Loucy (cell line): ENCODE results near the gene EBF3.

Experiments used
- H2AFZ ChIP-seq: fragments of 200-600 bp; sonication (generic); 2 replicates; pipeline ENCODE4 v1.6.0; 2016; ENCODE audit warnings: antibody characterized with exemption, mild to moderate bottlenecking, low read length, moderate library complexity
- H3F3A ChIP-seq: fragments of 200-600 bp; 2 replicates; pipeline ENCODE4 v1.6.0; 2016; ENCODE audit warnings: antibody characterized with exemption, low read depth, mild to moderate bottlenecking
- H3K27me3 ChIP-seq: fragments of 200-600 bp; sonication (generic); 2 replicates; pipeline ENCODE4 v1.6.1; 2014; ENCODE audit warnings: low read length, mild to moderate bottlenecking; ENCODE audit not compliant: insufficient read depth, poor library complexity, severe bottlenecking
- H3K36me3 ChIP-seq: fragments of 200-600 bp; sonication (generic); 2 replicates; pipeline ENCODE4 v1.6.1; 2016; ENCODE audit warnings: low read length; ENCODE audit not compliant: insufficient read depth
- H3K4me1 ChIP-seq: fragments of 200-600 bp; sonication (generic); 2 replicates; pipeline ENCODE4 v1.5.1; 2014; ENCODE audit warnings: low read length, mild to moderate bottlenecking; ENCODE audit not compliant: insufficient read depth, poor library complexity, severe bottlenecking
- H3K4me2 ChIP-seq: fragments of 200-600 bp; sonication (generic); 2 replicates; pipeline ENCODE4 v1.6.0; 2014; ENCODE audit warnings: antibody characterized with exemption, low read length, low read depth, mild to moderate bottlenecking; ENCODE audit not compliant: poor library complexity, severe bottlenecking
- H3K4me3 ChIP-seq: fragments of 200-600 bp; sonication (generic); 2 replicates; pipeline ENCODE4 v1.5.1; 2014; ENCODE audit warnings: low read length, mild to moderate bottlenecking, mixed read lengths; ENCODE audit not compliant: poor library complexity, severe bottlenecking
- H3K79me2 ChIP-seq: fragments of 200-600 bp; sonication (generic); 2 replicates; pipeline ENCODE4 v1.6.1; 2014; ENCODE audit warnings: low read length; ENCODE audit not compliant: insufficient read depth
- H3K9ac ChIP-seq: fragments of 200-600 bp; sonication (generic); 2 replicates; pipeline ENCODE4 v1.6.0; 2014; ENCODE audit warnings: mild to moderate bottlenecking, low read depth, low read length, moderate library complexity; ENCODE audit not compliant: poor library complexity, severe bottlenecking
- H3K9me2 ChIP-seq: fragments of 200-600 bp; sonication (generic); replicated peaks from 2 replicates; pipeline ENCODE4 v1.6.1; 2016; ENCODE audit warnings: low read depth, low read length, mixed read lengths
- H3K9me3 ChIP-seq: fragments of 200-600 bp; sonication (generic); 2 replicates; pipeline ENCODE4 v1.6.1; 2014; ENCODE audit warnings: mild to moderate bottlenecking, antibody characterized with exemption, low read length, low read depth; ENCODE audit not compliant: insufficient read depth
- H4K20me1 ChIP-seq: fragments of 200-600 bp; sonication (generic); 2 replicates; pipeline ENCODE4 v1.6.0; 2014; ENCODE audit warnings: antibody characterized with exemption, low read length, mild to moderate bottlenecking; ENCODE audit not compliant: insufficient read depth, poor library complexity, severe bottlenecking
- CTCF ChIP-seq: fragments of 200-600 bp; sonication (generic); conservative IDR thresholded peaks from 2 replicates; pipeline ENCODE4 v1.5.1; 2014; ENCODE audit warnings: mild to moderate bottlenecking, antibody characterized with exemption, low read length
- EZH2phosphoT487 ChIP-seq: fragments of 200-600 bp; IDR thresholded peaks from 2 replicates; pipeline ENCODE4 v1.6.1; 2018; ENCODE audit warnings: antibody characterized with exemption, mild to moderate bottlenecking, moderate library complexity, borderline replicate concordance

EBF3 gene

GRCh38 chr10:129956286-129956670, 7.8 kb downstream of the EBF3 start:
- Histone ChIP-seq H3K9me2 (no peaks in the 10 kb centered on the region), H3K9ac (no peak overlapping the region), H4K20me1 (no peaks in the 10 kb centered on the region), H3K9me3 (no peaks in the 10 kb centered on the region), H3F3A (no peaks in the 10 kb centered on the region), H3K36me3 (no peaks in the 10 kb centered on the region), H3K4me3 (no peak overlapping the region), H2AFZ (no peak overlapping the region), H3K4me2 (no peak overlapping the region), H3K4me1 (no peaks in the 10 kb centered on the region), H3K27me3 (no peaks in the 10 kb centered on the region), H3K79me2 (no peaks in the 10 kb centered on the region)
- TF ChIP-seq EZH2phosphoT487 (no peak), CTCF (no peak)

GRCh38 chr10:129955601-129956285, 8.3 kb downstream of the EBF3 start:
- no peaks in the 10 kb centered on the region for H3K36me3 ChIP-seq
- no peak for TF ChIP-seq EZH2phosphoT487
- TF ChIP-seq CTCF = no peak
- H3K79me2 ChIP-seq = no peaks in the 10 kb centered on the region
- no peak overlapping the region for H2AFZ ChIP-seq
- no peak overlapping the region for H3K4me3 ChIP-seq
- no peaks in the 10 kb centered on the region for H3K9me2 ChIP-seq
- no peak overlapping the region for H3K9ac ChIP-seq
- H3K4me1 ChIP-seq = no peaks in the 10 kb centered on the region
- H3F3A ChIP-seq = no peaks in the 10 kb centered on the region
- H3K9me3 ChIP-seq = no peaks in the 10 kb centered on the region
- H4K20me1 ChIP-seq = no peaks in the 10 kb centered on the region
- H3K4me2 ChIP-seq = no peak overlapping the region
- H3K27me3 ChIP-seq = no peaks in the 10 kb centered on the region

- H4K20me1 ChIP-seq = no peaks in the 10 kb centered on the region
- no peaks in the 10 kb centered on the region for H3K27me3 ChIP-seq
- H3K4me3 ChIP-seq = no peak overlapping the region
- TF ChIP-seq EZH2phosphoT487 (no peak), CTCF (no peak)
- no peaks in the 10 kb centered on the region for H3K79me2 ChIP-seq
- H3K9me3 ChIP-seq = no peaks in the 10 kb centered on the region
- H3K9me2 ChIP-seq = no peaks in the 10 kb centered on the region
- no peak overlapping the region for H3K9ac ChIP-seq
- no peaks in the 10 kb centered on the region for H3F3A ChIP-seq
- no peak overlapping the region for H2AFZ ChIP-seq
- H3K4me2 ChIP-seq = no peak overlapping the region
- H3K36me3 ChIP-seq = no peaks in the 10 kb centered on the region
- H3K4me1 ChIP-seq = no peaks in the 10 kb centered on the region
Observed at GRCh38 chr10:129954492-129955315, 9.4 kb downstream of the EBF3 start.
